Peyer's patch (tissue), 4 donors: ENCODE results near the gene TMPRSS13. TPM values are rescaled to one million over a fixed set of nuclear protein-coding genes. Genes with fewer than 3 reads are reported as not detected.

Experiments used
- DNase-seq, 3 donors: peaks; one replicate each; pipeline ENCODE4 v3.0.0-alpha.2; 2017 to 2019
- H3K27ac ChIP-seq, 4 donors: fragments of 200-600 bp; sonication (generic); one replicate each; pipeline ENCODE4 v1.5.1; 2016 to 2019
- H3K27me3 ChIP-seq, 2 donors: fragments of 200-600 bp; sonication (generic); one replicate each; pipeline ENCODE4 v1.5.1; 2019
- H3K36me3 ChIP-seq, 3 donors: fragments of 200-600 bp; sonication (generic); one replicate each; pipeline ENCODE4 v1.5.1; 2016 to 2019
- H3K4me1 ChIP-seq, 4 donors: fragments of 200-600 bp; sonication (generic); one replicate each; pipeline ENCODE4 v1.5.1; 2016 to 2019
- H3K4me3 ChIP-seq, 4 donors: fragments of 200-600 bp; sonication (generic); 1 replicate in 3 of 4; 2 replicates in 1 of 4; pipeline ENCODE4 v1.5.1; 2016 to 2019; ENCODE audit warnings: mild to moderate bottlenecking in 1 of 4
- H3K9me3 ChIP-seq, 4 donors: fragments of 200-600 bp; sonication (generic); one replicate each; pipeline ENCODE4 v1.5.1; 2016 to 2019; ENCODE audit warnings: mild to moderate bottlenecking in 1 of 4
- POLR2A ChIP-seq, 2 donors: fragments of 450-650 bp; IDR thresholded peaks; one replicate each; pipeline ENCODE4 v1.5.1; 2017; ENCODE audit warnings: antibody characterized with exemption in 2 of 2, mild to moderate bottlenecking in 2 of 2, moderate library complexity in 2 of 2
- total RNA-seq, 4 donors: library from RNA; depleted of rRNA; stranded (reverse); fragments of >200 nt; gene quantifications; one replicate each; pipeline ENCODE4 v1.1.0, GENCODE V29; 2016
- TF ChIP-seq, protein P1 (sequence below), 6 experiments: fragments of 450-650 bp in 4 of 6; fragments of 200-600 bp in 2 of 6; sonication (generic) in 1 of 6; IDR thresholded peaks; one replicate each; pipeline ENCODE4 v1.5.1; 2017 to 2019; ENCODE audit warnings: antibody characterized with exemption in 6 of 6, mild to moderate bottlenecking in 3 of 6, moderate library complexity in 1 of 6

TMPRSS13 gene
- total RNA-seq, 4 donors from 2014 or later: not detected

DNA sequence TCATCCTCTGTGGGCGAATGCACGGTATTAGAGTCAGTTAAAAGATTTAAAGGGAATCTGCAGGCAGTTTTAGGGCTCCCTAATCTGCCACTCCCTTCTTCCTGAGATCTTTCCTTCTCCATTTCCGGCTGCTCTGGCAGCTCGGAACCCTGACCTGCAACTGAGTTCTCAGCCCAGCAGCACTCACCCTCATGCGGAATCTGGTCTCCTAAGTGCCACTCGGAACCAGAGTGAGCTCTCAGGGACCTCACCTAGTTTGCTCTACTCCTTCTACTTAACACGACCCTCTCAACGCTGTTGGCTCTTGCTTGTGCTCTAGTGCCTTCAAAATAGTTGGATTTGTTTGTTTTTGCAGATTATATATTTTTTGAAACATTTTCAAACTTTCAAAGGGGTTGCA is 37.7 kb upstream of the TMPRSS13 start:
- Histone ChIP-seq H3K4me3 (no peak overlapping the region), H3K27ac (no peak overlapping the region), H3K4me1 (peaks cover 0 to 11% (median 4%) of the 10 kb centered on the region in 4 donors), H3K9me3 (no peaks in the 10 kb centered on the region), H3K27me3 (no peaks in the 10 kb centered on the region), H3K36me3 (no peaks in the 10 kb centered on the region)
- TF ChIP-seq POLR2A (IDR thresholded peaks at IDR 0.05): no peak
- TF ChIP-seq, protein P1, sequence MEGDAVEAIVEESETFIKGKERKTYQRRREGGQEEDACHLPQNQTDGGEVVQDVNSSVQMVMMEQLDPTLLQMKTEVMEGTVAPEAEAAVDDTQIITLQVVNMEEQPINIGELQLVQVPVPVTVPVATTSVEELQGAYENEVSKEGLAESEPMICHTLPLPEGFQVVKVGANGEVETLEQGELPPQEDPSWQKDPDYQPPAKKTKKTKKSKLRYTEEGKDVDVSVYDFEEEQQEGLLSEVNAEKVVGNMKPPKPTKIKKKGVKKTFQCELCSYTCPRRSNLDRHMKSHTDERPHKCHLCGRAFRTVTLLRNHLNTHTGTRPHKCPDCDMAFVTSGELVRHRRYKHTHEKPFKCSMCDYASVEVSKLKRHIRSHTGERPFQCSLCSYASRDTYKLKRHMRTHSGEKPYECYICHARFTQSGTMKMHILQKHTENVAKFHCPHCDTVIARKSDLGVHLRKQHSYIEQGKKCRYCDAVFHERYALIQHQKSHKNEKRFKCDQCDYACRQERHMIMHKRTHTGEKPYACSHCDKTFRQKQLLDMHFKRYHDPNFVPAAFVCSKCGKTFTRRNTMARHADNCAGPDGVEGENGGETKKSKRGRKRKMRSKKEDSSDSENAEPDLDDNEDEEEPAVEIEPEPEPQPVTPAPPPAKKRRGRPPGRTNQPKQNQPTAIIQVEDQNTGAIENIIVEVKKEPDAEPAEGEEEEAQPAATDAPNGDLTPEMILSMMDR (IDR thresholded peaks at IDR 0.05): no peak
- no peak for DNase-seq

GRCh38 chr11:117962826-117963225 is 33.6 kb upstream of the TMPRSS13 start:
- H3K4me1 ChIP-seq: peaks cover 0 to 4% (median 0%) of the 10 kb centered on the region in 4 donors
- H3K4me3 ChIP-seq: no peak overlapping the region
- no peak for DNase-seq
- H3K27me3 ChIP-seq: no peaks in the 10 kb centered on the region
- TF ChIP-seq, protein P1 (IDR thresholded peaks at IDR 0.05): no peak
- no peak for TF ChIP-seq POLR2A (IDR thresholded peaks at IDR 0.05)
- H3K36me3 ChIP-seq: no peaks in the 10 kb centered on the region
- H3K9me3 ChIP-seq: no peaks in the 10 kb centered on the region
- no peak overlapping the region for H3K27ac ChIP-seq

DNA sequence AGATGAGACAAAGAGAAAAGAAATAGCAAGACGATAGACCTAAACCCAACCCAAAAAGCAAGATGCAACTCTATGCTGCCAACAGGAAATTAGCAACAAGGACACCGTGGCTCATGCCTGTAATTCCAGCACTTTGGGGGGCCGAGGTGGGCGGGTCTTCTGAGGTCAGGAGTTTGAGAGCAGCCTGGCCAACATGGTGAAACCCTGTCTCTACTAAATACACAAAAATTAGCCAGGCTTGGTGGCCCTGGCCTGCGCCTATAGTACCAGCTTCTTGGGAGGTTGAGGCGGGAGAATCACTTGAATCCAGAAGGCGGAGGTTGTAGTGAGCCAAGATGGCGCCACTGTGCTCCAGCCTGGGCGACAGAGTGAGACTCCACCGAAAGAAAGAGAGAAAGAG is 32.7 kb upstream of the TMPRSS13 start:
- TF ChIP-seq POLR2A (IDR thresholded peaks at IDR 0.05): no peak
- TF ChIP-seq, protein P1 (IDR thresholded peaks at IDR 0.05): no peak
- Histone ChIP-seq H3K27ac (no peak overlapping the region), H3K36me3 (no peaks in the 10 kb centered on the region), H3K9me3 (no peaks in the 10 kb centered on the region), H3K27me3 (no peaks in the 10 kb centered on the region), H3K4me3 (no peak overlapping the region), H3K4me1 (peaks cover 0 to 4% (median 0%) of the 10 kb centered on the region in 4 donors)
- no peak for DNase-seq

DNA sequence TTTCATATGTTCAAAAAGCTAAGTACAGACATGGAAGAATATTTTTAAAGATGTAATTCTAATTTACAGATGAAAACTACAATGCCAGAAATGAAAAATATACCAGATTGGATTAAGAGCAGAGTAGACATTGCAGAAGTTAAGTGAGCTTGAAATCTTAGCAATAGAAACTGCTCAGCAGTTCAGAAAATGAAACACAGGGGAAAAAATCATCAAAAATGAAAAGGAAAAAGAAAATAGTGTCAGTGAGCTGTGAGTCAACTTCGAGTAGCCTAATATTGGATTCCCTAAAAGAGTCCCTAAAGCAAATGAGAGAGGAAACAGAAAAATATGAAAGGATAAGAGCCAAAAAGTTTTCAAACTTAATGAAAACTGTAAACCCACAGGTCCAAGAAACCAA is 31.2 kb upstream of the TMPRSS13 start:
- Histone ChIP-seq H3K36me3 (no peaks in the 10 kb centered on the region), H3K9me3 (no peaks in the 10 kb centered on the region), H3K4me1 (peaks cover 0 to 4% (median 0%) of the 10 kb centered on the region in 4 donors), H3K4me3 (no peak overlapping the region), H3K27me3 (no peaks in the 10 kb centered on the region), H3K27ac (no peak overlapping the region)
- no peak for DNase-seq
- no peak for TF ChIP-seq POLR2A (IDR thresholded peaks at IDR 0.05)
- TF ChIP-seq, protein P1 (IDR thresholded peaks at IDR 0.05): no peak

DNA sequence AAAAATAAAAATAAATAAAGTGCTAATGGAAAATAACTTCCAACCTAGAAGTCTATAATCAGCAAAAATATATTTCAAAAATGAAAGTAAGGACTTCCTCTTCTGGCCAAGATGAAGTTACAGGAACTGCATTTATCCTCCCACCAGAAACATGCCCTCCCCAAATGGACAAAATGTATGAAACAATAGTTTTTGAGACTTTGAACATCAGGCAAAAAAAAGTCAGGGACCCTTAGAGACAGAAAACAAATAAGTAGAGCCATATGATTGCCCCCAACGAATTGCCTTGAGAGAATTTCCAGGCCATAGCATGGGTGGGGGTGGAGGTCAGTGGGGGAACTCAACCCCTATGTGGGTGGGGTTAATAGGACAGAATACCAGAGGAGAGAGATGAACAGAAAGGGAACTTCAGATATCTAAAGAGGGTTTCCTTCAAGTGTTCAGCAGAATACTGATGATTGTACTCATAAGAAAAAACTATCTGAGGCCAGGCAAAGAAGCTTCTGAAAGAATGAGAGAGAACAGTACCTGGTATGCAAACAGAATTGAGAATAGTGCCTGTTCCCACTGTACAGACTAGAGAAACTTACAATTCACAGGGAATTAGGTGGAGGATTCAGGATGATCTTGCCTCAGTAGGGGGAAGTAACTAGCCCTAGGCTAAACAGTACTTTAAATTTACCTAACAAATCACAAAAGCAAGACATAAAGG is 30.4 kb upstream of the TMPRSS13 start:
- no peak for DNase-seq
- H3K36me3 ChIP-seq: no peaks in the 10 kb centered on the region
- no peaks in the 10 kb centered on the region for H3K27me3 ChIP-seq
- TF ChIP-seq POLR2A (IDR thresholded peaks at IDR 0.05): no peak
- TF ChIP-seq, protein P1 (IDR thresholded peaks at IDR 0.05): no peak
- no peaks in the 10 kb centered on the region for H3K9me3 ChIP-seq
- H3K27ac ChIP-seq: no peak overlapping the region
- H3K4me1 ChIP-seq: peaks cover 0 to 4% (median 0%) of the 10 kb centered on the region in 4 donors
- no peak overlapping the region for H3K4me3 ChIP-seq
